ENCODE results near the gene RASAL1.

Gene RASAL1

DNA sequence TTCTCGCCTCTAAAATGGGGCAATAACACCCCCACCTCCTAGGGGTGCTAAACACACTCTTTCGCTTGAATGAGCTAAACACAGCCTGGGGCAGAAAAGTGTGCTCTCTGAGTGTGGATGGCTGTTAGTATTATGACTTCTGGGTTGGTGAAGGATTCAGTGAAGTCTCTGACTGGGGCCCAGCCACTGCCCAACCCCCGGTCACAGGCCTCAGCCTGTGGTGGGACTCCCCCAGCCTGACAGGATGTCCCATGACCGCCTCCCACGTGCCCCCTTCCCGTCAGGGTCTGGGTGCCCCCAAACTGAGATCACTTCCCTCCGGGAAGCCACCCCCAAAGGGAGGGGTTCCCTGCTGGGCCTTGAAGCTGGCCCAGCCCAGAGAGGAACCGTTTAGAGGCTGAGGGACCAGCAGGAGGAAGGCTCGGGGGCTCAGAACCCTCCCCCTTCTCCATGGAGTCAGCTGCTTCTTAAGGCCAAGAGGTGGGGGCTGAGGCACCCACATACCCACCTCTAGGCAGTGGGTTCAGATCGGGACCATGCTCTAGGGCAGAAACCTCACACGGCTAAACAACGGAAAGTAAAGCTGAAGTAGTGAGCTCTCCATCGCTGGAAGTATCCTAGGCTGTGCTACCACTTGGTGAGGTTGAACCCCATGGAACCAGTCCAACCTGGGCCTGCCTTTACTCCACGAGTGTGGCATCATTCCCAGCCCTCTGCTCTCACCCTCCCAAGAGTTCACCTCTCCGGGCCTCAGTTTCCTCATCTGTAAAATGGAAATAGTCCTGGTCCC is 65.2 kb downstream of the RASAL1 start:
- peak; percentile 25 for DNase-seq

DNA sequence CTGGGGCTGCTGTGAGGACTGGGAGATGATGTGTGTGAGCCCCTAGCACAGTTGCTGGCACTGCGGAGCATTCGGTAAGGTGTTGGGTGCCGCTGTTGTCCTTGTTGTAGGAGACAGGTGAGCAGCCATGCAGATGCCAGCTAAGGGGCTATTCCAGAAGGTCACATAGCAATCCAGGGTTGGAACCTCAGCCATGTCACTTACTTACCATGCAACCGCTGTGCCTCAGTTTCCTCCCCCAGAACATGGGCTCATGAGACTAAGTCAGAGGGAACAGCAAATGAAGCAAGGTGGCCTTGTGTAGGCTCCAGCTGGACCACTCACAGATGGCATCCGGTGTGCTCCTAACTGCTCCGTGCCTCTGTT is 65.8 kb downstream of the RASAL1 start:
- DNase-seq, result no peak

- DNase-seq, result no peak
Observed at GRCh38 chr12:113069149-113069548, 66.4 kb downstream of the RASAL1 start.

DNA sequence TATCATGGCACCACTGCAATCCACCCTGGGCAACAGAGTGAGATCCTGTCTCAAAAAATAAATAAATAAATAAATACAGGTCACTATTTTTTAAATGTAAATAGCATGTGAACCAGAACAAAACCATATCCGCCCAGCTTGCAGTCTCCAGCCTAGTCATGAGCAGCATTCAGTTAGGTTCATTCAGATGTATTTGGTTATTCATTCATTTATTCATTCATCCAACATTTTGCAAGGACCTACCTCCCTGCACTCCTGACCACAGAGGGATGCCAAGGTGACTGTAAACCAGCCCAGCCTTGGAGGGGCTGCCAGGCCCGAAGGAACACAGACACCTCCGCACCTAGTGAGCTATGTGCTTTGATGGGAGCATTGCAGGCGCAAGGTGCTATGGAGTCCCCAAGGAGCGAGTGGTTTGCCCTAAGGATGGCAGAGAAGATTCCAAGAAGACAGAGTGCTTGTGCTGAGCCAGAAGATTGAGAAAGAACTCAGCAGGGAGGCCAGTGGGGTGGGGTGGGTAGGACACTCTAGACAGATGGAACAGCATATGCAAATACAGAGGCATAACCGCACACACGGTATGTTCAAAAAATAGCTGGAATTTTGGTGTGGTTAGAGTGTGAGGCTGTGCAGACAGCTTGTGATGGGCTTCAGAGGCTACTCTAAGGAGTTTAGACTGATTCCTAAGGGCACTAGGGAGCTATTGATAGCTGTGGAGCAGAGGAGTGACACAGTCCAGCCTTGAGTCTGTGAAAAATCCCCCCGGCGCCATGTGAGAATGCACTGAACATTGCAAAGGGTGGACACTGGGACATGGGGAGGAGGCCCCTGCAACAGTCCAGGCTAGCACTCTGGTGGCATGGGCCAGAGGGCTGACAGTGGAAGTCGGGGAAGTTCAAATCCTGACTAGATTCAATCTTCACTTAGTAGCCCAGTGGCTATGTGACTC is 67.3 kb downstream of the RASAL1 start:
- DNase-seq, result no peak

DNA sequence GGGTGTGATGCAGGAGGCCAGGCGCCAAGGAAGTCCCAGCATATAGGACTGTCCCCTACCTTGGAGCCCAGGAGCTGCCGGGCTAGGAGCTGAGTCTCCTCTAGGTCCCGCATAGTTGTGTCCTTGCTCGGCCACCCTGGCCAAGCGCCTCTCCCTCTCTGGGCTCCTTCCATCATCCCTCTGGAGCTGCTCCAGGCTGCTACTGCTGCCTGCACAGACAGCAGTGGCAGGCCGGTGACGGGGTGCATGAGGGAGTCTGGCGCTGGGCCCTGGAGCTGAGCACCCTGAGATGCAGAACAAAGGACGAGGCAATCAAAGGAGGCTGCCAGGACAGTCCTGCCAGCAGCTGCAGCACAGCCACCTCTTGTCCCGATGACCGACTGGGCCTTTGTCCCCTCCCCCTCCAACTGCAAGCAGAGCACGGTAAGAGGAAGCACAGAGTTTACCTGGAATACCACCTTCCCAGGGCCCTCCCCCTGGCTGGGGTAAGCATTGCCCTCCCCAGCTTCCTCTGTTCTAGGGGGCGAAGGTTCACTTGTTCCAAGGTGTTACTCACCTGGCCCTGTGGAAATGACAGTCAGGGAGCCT is 68.7 kb downstream of the RASAL1 start:
- DNase-seq, result no peak

DNA sequence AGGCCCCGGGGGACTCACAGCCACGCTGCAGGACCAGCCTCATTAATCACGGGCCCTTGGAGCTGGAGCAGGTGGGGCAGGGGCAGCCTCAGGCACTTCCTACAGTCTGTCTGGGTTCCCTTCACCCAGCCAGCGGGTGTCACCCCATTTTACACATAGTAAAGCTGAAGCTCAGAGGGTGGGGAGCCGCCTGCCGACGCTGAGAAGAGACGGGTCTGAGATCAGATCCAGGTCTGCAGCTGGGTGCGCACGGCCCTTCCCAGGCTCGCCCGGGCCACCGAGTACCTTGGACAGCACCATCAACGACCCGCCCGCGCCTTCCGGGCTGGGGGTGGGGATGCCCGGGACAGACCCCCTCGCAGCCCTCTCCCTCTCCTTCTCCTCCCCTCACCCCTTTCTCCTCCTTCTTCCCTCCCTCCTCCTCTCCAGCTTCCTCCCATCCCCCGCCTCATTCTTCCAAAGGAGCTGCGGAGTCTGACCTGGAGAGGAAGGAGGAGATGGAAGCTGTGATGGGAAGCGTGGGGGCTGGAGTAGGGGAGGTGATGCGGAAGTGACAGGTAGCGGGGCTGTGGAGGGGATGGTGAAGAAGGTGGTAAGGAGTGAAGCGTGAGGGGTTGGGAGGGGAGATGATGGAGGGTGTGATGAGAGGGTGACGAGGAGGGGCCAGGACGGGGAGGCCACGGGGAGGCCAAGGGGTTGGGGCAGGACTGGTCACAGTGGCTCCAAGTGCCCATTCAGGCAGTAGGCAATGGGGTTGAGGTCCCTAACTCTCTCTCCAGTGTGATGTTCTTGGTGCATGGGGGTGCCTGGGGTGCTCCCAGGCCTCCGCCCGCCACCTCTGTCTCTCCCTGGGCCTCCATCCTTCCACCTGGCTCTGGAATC is 70.2 kb downstream of the RASAL1 start:
- DNase-seq, result no peak

- no peak for DNase-seq
Observed at GRCh38 chr12:113064395-113065125, 71.0 kb downstream of the RASAL1 start.

GRCh38 chr12:113063396-113064350 is 71.9 kb downstream of the RASAL1 start:
- no peak for DNase-seq

DNA sequence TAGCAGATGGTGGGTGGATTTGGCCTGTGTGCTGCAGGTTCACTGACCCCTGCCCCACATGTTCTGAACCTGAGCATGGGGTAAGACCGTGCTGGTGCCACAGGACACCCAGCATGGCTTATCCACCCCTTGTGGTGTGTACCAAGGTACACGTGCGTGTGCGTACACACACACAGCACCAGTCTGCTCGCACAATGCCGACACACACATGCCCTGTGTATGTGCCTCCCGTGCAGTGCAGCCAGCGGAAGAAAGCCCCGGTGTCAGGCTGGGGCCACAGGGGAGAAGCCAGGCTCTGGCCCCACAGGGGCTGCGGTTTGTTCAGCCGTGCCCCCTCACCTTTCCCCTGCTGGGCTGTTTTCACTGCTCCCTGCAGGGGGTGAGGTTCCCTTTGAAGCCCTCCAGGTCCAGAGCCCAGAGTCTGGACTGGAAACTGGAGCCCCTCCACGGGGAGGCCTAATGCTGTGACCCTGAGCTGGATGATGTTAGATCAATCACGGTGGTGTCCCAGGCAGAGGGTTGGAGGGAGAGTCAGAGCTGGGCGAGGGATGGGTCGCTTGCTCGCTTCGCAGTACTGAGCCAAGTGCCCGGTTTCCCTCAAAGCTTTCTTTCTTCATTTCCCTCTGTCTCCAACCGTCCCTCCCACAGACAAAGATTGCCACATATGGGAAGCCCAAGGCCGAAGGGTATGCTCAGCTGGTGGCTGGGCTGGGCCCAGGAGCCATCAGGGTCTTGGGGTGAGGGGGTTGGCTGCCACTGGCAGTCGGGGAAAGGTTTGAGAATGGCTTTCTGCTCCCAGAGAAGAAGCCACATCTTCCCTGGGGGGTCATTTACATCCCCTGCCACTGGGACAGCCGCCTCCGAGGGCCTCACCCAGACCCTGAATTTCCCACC is 72.8 kb downstream of the RASAL1 start:
- no peak for DNase-seq

GRCh38 chr12:113061061-113061694 is 74.4 kb downstream of the RASAL1 start:
- no peak for DNase-seq

GRCh38 chr12:113060336-113060960 is 75.1 kb downstream of the RASAL1 start:
- DNase-seq, result no peak

- no peak for DNase-seq
Observed at GRCh38 chr12:113059071-113059595, 76.4 kb downstream of the RASAL1 start.

DNA sequence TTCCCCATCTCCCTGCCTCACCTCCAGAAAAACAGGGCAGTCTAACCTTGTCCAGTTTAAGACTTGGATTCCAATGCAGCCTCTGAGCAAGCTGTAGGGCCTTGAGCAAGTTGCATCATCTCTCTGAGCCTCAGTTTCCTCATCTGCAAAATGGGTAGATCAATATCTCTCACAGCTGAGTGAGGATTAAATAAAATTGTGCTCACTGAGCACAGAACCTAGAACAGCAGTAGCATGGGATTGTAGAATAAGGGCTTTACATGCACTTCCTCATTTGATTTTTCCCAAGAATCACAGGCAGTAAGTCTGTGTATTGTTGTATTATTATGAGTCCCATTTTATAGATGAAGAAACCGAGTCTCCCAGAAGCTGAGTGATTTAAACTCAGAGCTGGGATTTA is 77.0 kb downstream of the RASAL1 start:
- no peak for DNase-seq

- no peak for DNase-seq
Observed at GRCh38 chr12:113057565-113058485, 77.7 kb downstream of the RASAL1 start.

- DNase-seq, result peak; percentile 40
Observed at GRCh38 chr12:113056631-113057488, 78.7 kb downstream of the RASAL1 start, which contains the start of gene DTX1. Gene DTX1 (plus strand): TSS chr12:113056730. CDS start chr12:113058193, 1,463 bp downstream.

DNA sequence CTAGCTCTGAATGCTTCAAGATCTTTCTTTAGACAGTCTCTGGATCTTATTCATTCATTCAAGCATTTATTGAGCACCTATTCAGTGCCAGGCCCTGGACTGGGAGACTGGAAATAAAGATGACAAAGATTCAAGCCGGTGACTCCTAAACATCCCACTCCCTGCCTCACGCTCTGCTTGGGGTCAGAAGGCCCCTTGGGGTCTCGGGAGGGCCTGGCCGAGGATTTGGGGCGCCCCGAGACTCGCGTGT is 79.3 kb downstream of the RASAL1 start:
- no peak for DNase-seq
